Frontal cortex (tissue), 4 donors: Measurements from ENCODE around the gene CARS1. TPM values are rescaled to one million over a fixed set of nuclear protein-coding genes. Genes with fewer than 3 reads are reported as not detected.

Experiments
- DNase-seq, 2 donors: peaks; one replicate each; pipeline ENCODE4 v3.0.0; 2012; ENCODE audit warnings: low spot score in 2 of 2
- FAIRE-seq: peaks from 2 replicates; lab custom pipeline; 2012; peaks lifted over from hg19 to GRCh38; lab: Jason Lieb, UNC
- small RNA-seq: library from RNA; depleted of rRNA; stranded (forward); fragments of <200 nt; gene quantifications from one replicate; pipeline ENCODE3, GENCODE V24; 2014
- total RNA-seq: library from RNA; depleted of rRNA; stranded (reverse); fragments of >200 nt; gene quantifications from one replicate; pipeline ENCODE4 v1.2.3, GENCODE V29; 2014
- donor health status: control.
- donor health status: control.
- donor health status: control.

CARS1 gene
- total RNA-seq, 1 donor from 2014 or later: 33.8 TPM

GRCh38 chr11:2977113-2977512, 80.1 kb downstream of the CARS1 start:
- no peak for DNase-seq
- FAIRE-seq: no peak

DNA sequence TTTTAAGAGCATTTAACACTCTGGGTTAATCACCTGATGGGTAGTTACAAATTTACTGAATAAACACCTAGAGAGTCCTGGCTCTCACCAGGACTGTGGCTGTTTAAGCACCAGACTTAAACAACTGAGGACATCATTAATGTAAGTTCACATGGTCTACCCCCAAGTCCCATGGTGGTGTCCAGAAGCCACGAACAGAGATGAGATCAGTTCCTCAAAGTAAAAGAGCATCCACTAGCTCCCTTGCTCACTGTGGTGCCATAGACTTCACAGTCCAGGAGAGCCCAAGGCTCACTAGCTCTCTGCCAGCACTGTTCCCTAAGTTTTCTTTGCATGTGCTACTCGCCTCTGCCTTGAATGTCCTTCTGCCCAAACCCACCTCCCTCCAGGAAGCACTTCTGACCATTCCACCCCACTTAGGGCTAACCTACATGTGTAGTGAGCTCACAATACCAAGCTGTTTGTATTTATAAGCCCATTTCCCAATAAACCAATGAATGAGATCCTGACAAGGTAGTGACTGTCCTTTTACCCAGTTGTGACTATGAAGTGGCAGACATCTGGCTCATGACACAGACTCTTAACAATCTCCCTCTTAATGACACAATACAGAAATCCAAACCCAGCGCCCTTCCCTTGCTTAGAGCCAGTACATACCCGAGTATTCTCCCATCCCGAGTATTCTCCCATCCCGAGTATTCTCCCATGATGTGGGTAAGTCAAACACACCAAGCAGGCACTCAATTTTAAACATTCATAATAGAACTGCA, 80.7 kb downstream of the CARS1 start:
- FAIRE-seq: no peak
- no peak for DNase-seq

GRCh38 chr11:2975594-2975993, 81.6 kb downstream of the CARS1 start:
- DNase-seq (peak in 1 of 2 donors; percentile 39), FAIRE-seq (no peak)

DNA sequence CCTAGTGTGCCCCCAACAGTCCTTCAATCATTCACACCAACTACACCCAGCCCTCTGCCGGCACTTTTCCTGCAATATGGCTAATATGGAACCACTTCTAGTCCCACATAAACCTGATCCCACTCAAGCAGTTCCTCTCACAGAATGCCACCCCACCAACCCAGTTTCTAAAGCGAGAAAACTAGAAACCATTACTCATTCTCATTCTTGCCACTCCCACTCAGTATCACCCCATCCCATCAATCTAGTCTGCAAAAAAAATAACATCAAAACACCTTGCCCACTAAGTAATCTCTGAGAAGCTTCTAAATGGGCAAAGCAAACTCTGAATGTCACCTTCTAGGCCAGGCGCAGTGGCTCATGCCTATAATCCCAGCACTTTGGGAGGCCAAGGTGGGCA, 83.0 kb downstream of the CARS1 start:
- FAIRE-seq: no peak

DNA sequence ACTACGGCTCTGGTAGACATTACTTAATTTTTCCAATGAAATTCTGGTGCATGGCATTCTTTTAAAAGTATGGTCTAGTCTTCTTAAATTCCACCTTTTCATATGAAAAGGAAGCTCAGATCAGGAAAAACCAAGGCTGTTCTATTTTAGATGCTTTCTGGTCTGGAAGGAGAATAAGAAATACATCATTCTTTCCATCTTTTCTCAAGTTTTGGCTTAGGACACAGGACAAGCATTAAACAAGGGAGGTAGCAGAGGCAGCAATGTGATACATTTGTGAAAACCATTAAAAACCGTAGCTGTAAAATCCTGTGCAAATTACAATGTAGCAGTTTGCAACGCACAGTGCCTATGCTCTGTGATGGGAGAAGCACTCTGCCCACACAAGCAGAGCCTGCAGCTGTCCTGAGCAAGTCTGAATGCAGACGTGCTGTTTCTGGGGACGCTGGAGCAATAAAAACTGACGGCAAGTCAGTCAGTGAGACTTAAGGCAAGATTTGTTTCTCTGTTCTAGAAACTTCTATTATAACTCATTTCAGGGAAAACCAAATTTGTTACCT, 88.8 kb downstream of the CARS1 start:
- DNase-seq: no peak
- no peak for FAIRE-seq

More for the DNA sequence above, 83.0 kb downstream of the CARS1 start:
- no peak for DNase-seq

- DNase-seq: no peak
- FAIRE-seq: no peak
These were observed 92.4 kb downstream of the CARS1 start for GRCh38 chr11:2964782-2965181.

- DNase-seq (no peak), FAIRE-seq (no peak)
These were observed 93.5 kb downstream of the CARS1 start for GRCh38 chr11:2963761-2964160.

DNA sequence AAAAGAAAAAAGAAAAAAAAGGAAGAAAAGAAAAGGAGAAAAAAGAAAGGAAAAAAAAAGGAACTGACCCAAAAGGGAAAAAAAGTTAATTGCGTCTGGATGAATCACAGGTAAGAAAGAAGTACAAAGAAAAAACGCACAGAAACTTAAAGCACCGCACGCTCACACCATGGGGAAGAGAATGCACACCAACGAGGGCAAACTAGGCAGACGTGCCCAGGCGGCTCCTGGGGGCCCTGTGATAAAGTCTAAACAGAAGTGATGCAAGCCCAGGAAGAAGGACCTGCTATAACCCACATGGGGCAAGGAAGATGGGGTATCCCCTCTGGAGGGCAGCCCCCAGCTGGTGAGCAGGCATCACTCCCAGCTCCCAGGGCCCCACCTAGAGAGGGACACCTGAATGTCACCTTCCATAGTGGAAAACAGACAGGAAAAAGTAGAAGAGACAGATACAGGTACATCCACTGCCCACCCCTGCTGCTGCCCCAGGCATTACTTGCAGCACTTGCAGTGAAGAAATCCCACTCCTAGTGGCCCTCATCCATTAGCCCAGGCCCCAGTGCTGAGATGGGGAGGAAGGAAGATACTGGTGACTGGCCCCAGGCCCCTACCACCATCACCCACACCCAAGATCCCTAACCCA, 94.0 kb downstream of the CARS1 start:
- no peak for DNase-seq
- FAIRE-seq: no peak

DNA sequence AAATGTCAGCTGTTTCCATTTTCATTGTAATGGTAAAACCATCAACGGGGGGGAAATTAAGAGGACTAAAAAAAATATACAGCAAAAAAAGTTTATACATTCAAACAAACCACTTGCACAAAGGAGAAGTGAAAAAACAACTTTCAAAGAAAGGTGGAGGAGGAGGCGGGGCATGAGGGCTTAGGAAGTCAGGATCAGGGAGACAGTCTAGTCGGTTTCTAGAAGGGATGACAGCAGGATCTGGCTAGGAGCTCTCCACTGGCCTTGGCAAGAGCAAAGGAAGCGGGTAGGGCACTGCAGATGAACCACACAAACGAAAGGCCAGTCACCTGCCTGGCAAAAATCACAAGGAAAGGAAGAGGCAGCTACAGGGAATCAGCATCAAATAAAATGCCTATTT, 96.1 kb downstream of the CARS1 start:
- DNase-seq: no peak
- no peak for FAIRE-seq

DNA sequence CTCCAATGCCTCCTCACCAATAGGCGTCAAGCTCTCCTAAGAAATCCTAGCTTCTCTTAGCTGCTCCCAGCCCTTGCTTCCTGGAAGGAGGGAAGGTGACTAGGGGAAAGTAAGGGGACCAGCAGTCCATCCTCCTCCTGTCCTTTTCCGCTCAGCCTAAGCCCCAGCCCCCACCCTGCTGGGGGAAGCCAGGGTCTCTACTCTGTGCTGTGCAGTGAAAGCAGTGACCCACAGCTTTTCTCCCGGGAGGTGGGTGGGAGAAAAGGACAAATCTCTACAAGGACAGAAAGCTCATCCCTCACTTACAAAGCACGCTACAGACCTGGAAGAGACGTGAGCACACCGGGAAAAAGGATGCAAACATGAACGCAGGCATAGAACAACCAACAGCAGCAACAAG, 97.1 kb downstream of the CARS1 start:
- DNase-seq (no peak), FAIRE-seq (no peak)

DNA sequence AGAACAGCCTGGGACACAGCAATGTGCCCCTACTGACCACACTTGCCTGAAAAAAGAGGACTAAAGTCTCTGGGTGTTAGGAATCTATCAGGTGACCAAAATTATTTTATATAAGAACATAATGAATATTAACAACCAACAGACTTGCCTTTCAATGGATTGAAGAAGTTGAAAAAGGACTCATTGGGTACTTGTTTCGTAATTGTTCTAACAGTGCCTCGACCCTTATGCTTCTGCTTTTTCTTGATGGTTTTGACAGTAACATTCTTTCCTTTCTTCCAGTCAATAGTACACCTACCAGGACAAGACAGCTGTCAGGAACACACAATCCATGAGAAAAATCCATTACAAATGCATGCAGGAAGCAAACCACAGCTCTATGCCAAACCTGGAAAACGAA, 99.0 kb downstream of the CARS1 start:
- DNase-seq: no peak

DNA sequence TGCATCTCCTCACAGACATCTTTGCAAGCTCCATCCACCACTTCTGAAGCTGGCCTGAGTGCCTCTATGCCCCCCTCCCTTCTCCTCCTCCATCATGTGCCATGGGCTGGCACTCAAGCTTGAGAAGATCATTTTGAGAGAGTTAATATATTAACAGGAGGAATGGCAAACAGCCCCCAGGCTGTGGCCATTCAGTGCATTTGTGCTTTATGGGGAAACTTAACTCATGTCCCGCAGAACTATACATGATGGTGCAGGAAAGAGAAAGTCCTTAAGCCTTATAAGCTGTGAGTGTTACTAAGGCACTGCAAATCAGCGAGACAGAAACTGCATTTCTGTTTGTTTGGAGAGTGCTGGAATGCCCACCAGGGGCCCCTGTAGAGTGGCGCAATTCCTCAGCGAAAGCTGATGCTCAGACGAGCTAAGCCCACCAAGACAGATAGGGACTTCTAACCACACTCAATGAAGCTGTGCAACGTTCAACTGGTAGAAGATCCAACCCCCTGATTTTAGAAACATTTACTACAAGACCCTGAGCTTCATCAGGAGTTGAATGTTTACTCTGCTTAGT, 101.2 kb downstream of the CARS1 start:
- DNase-seq (no peak), FAIRE-seq (no peak)

More for the DNA sequence above, 99.0 kb downstream of the CARS1 start:
- no peak for FAIRE-seq

- no peak for DNase-seq
- FAIRE-seq: no peak
These were observed 103.0 kb downstream of the CARS1 start for GRCh38 chr11:2954263-2954662.

GRCh38 chr11:2952290-2952689, 104.9 kb downstream of the CARS1 start:
- FAIRE-seq (no peak), DNase-seq (no peak)

GRCh38 chr11:2951231-2952110, 105.8 kb downstream of the CARS1 start:
- FAIRE-seq (no peak), DNase-seq (no peak)

Small RNA genes lying within 50 kb of the gene (small RNA-seq; reads per million reads assigned to genes)
- gene RNU1-91P: not detected
- 20.4 reads per million, percentile 97 among the genes with 10 or more reads in this experiment for gene SNORA54

Other genes starting within 250 kb of the CARS1 start
- 36.7 TPM for gene CDKN1C, start 171.6 kb downstream of the CARS1 start, total RNA-seq
- not detected for gene PHLDA2, start 128.0 kb downstream of the CARS1 start, total RNA-seq
- gene NAP1L4, start 65.1 kb downstream of the CARS1 start, total RNA-seq: 245 TPM
- gene OSBPL5, start 107.9 kb upstream of the CARS1 start, total RNA-seq: 28.9 TPM
- gene MRGPRG, start 161.4 kb upstream of the CARS1 start, total RNA-seq: not detected
- gene MRGPRE, start 175.0 kb upstream of the CARS1 start, total RNA-seq: not detected